ENCODE data around the gene CACNA1G. TPM values are rescaled to one million over a fixed set of nuclear protein-coding genes. Genes with fewer than 3 reads are reported as not detected.

The CACNA1G gene
- total and polyA plus RNA-seq, 2 donors (not counting 3 experiments of a cell fraction or from before 2014, with no cell fraction given), result not detected

GRCh38 chr17:50629902-50630301 lies 69.4 kb downstream of the CACNA1G start:
- TF ChIP-seq POLR2A (IDR thresholded peaks at IDR 0.05; ENCODE audit: low read depth, low read length), result no peak
- no peak for TF ChIP-seq GATA2 (IDR thresholded peaks at IDR 0.05; ENCODE audit: insufficient read depth, insufficient read length, low read depth, low read length)
- no peak for TF ChIP-seq FOS (IDR thresholded peaks at IDR 0.05; ENCODE audit: borderline replicate concordance, insufficient read depth, low read length)
- no peak for TF ChIP-seq JUN (IDR thresholded peaks at IDR 0.05; ENCODE audit: borderline replicate concordance, insufficient read depth, insufficient read length, low read depth)
- no peak for TF ChIP-seq MYC (IDR thresholded peaks at IDR 0.05; ENCODE audit: low read depth, low read length)
- no peak for TF ChIP-seq MAX (IDR thresholded peaks at IDR 0.05; ENCODE audit: insufficient read depth, insufficient read length)
- no peak for TF ChIP-seq EZH2 (IDR thresholded peaks at IDR 0.05; ENCODE audit: borderline replicate concordance, low read depth, low read length, severe bottlenecking)
- no peak for TF ChIP-seq CTCF (IDR thresholded peaks at IDR 0.05; ENCODE audit: extremely low read depth in 1 of 2, insufficient read depth in 1 of 2, low read depth in 1 of 2, low read length in 2 of 2)
- no peak for TF ChIP-seq POLR2AphosphoS5 (IDR thresholded peaks at IDR 0.05; ENCODE audit: insufficient read depth, low read depth, low read length)
- Histone ChIP-seq H3K9ac (replicated peaks; ENCODE audit: extremely low read depth, insufficient read depth, low read length) (no peak overlapping the region), H2AFZ (ENCODE audit: low read depth, low read length) (no peak overlapping the region), H3K9me1 (replicated peaks; ENCODE audit: control insufficient read depth, extremely low read depth, insufficient read depth, low read length) (no peaks in the 10 kb centered on the region), H3K27ac (ENCODE audit: insufficient read depth, low read depth, low read length) (no peak overlapping the region), H4K20me1 (replicated peaks; ENCODE audit: control insufficient read depth, extremely low read depth, insufficient read depth, low read length) (no peaks in the 10 kb centered on the region), H3K4me1 (ENCODE audit: control insufficient read depth, extremely low read depth, insufficient read depth, low read length) (peaks cover 18% of the 10 kb centered on the region), H3K36me3 (ENCODE audit: control insufficient read depth in 2 of 2, extremely low read depth in 1 of 2, insufficient read depth in 2 of 2, low read length in 2 of 2) (no peaks in the 10 kb centered on the region), H3K9me3 (replicated peaks; ENCODE audit: control insufficient read depth, insufficient read depth, low read length) (no peaks in the 10 kb centered on the region), H3K79me2 (ENCODE audit: control insufficient read depth, insufficient read depth, low read length) (no peaks in the 10 kb centered on the region), H3K27me3 (ENCODE audit: control insufficient read depth in 2 of 2, insufficient read depth in 2 of 2, low read length in 2 of 2) (peaks cover 0 to 5% of the 10 kb centered on the region in 2 experiments), H3K4me2 (ENCODE audit: insufficient read depth, low read length) (no peak overlapping the region), H3K4me3 (replicated peaks in 1 of 3; ENCODE audit: insufficient read depth in 1 of 3, low read depth in 1 of 3, low read length in 3 of 3) (no peak overlapping the region)
- no peak for DNase-seq (ENCODE audit: low read depth, low spot score)
- no TSS peak for BruUV-seq (replicated peaks)
- dilution Hi-C loops (cut with MboI; ENCODE audit: extremely low pct_ligation_motif_present, low sequenced_read_pairs), result no loop called here
- ChIA-PET CTCF (interaction anchor here (0.5 to 10.3 kb wide), 21 partner anchors 9 to 86 kb away, joined by 3 to 398 read pairs (median 4); partner anchors contain the start of genes CACNA1G and SPATA20), POLR2A (interaction anchor here (0.6 kb wide), 1 partner anchor 75 kb away, joined by 3 read pairs; no protein-coding TSS in a partner anchor)
- no peak for FAIRE-seq
- intact Hi-C loops (cut with micrococcal nuclease), result loop anchor here (1.0 kb wide), 2 partner anchors 51 to 65 kb away; no protein-coding TSS in a partner anchor

Measured in endothelial cell of umbilical vein (primary cell).